Subcutaneous adipose tissue (tissue), 4 donors: ENCODE measurements around the gene RPUSD1. TPM values are rescaled to one million over a fixed set of nuclear protein-coding genes. Genes with fewer than 3 reads are reported as not detected.

Source experiments
- total RNA-seq, 4 donors: library from RNA; depleted of rRNA; stranded (reverse); fragments of >200 nt; gene quantifications; one replicate each; pipeline ENCODE4 v1.1.0, GENCODE V29; 2016
- TF ChIP-seq, protein P1 (sequence below): fragments of 450-650 bp; IDR thresholded peaks from one replicate; pipeline ENCODE4 v1.5.1; 2016; ENCODE audit warnings: low read depth, mild to moderate bottlenecking, control low read depth, antibody characterized with exemption, moderate library complexity

Gene RPUSD1
- total RNA-seq, 4 donors from 2014 or later = 9.9 to 13.0 (median 11.7) TPM

DNA sequence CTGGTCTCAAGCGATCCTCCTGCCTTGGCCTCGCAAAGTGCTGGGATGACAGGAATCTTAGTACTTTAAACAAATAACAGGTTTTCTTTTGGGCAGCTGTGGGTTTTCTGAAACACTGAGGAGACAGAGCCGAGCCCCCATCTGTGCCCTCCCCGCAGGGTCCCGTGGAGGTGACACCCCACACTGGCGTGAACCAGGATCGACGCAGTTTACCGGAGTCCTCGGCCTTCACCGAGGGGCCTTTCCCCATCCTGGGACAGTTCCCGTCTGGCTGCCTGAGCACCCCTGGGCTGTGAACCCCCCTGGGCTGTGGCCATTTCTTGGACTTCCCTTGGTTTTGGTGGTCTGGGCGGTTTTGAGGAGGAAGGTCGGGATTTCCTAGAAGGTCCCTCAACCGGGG is 27.7 kb upstream of the RPUSD1 start:
- TF ChIP-seq, protein P1, sequence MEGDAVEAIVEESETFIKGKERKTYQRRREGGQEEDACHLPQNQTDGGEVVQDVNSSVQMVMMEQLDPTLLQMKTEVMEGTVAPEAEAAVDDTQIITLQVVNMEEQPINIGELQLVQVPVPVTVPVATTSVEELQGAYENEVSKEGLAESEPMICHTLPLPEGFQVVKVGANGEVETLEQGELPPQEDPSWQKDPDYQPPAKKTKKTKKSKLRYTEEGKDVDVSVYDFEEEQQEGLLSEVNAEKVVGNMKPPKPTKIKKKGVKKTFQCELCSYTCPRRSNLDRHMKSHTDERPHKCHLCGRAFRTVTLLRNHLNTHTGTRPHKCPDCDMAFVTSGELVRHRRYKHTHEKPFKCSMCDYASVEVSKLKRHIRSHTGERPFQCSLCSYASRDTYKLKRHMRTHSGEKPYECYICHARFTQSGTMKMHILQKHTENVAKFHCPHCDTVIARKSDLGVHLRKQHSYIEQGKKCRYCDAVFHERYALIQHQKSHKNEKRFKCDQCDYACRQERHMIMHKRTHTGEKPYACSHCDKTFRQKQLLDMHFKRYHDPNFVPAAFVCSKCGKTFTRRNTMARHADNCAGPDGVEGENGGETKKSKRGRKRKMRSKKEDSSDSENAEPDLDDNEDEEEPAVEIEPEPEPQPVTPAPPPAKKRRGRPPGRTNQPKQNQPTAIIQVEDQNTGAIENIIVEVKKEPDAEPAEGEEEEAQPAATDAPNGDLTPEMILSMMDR = no peak

DNA sequence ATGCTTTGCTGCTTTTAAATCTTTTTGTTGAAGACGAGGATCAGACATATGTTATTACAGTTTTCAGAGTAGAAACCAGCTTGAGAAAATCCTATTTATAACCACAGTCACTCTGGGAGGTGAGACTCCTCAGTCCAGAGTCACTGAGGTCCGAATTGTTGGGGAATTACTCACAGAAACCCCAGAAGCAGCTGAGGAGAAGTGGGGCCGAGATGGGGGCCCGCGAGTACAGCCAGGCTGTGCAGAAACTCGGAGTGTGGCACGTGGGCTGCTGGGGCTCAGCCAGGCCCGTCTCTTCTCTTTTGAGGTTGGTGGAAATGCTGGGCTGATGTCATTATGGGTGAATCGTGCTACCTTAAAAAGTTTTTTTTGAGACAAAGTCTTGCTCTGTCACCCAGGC is 26.8 kb upstream of the RPUSD1 start:
- TF ChIP-seq, protein P1 = no peak

DNA sequence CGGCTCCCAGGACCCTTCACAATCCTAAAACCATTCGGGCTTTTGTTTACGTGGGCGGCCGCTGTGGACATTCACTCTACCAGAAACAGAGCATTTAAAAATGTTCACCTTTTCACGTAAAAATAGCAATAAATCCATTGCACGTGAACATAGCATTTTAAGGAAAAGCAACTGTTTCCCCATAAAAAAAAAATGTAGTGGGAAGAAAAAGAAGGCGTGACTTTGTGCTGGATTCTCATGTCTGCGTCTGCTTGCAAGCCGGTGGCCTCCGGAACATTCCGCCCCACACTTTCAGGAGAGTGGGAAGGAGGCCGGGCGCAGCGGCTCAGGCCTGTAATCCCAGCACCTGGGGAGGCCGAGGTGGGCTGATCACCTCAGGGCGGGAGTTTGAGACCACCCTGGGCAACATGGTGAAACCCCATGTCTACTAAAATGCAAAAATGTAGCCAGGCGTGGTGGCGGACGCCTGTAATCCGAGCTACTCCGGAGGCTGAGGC is 25.8 kb upstream of the RPUSD1 start:
- TF ChIP-seq, protein P1 = no peak

DNA sequence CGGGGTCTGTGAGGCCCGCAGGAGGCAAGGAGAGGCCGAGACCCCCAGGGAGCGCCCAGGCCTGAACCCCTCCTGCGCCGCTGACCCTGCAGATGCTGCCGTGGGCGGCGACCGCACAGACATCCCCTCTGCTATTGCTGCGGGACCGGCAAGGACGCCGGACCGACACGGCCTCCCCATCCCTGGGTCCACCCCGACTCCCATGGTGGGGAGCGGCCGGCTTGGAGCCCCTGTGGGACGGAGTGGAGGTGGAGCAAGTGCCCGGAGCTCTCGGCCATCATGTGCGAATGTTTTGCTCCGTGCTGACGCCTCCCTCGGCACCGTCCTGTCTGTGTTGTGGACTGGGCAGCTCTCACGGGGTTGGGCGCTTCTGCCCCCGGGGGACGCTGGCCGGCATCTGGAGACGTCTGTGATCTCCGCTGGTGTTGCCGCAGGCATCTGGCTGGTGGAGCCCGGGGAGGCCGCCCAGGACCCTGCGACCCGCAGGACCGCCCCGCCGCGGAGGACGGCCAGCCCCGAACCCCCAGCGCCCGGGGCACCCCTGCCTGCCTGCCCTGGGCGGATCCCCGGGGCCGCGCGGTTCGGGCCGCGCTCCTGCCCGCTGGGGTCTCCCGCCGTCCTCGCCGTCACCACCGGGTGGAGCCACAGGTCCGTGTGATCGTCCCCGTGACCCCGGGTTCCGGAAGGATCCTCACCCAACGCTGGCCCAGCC is 25.2 kb upstream of the RPUSD1 start:
- TF ChIP-seq, protein P1 = no peak

DNA sequence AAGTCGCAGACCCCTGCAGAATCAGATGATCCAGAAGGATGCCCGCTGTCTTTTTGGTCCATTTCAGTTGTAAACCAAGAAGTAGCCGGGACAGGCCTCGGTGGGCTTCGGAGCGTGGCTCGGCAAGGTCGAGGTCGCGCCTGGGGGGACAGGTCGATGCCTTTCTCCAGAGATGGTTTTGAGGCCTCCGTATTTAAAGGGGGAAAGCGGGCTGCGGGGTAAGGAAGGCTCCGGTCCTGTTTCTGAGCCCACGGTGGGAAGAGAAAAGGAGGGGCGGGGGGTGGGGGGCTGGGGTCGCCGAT is 19.9 kb upstream of the RPUSD1 start:
- TF ChIP-seq, protein P1 = no peak

DNA sequence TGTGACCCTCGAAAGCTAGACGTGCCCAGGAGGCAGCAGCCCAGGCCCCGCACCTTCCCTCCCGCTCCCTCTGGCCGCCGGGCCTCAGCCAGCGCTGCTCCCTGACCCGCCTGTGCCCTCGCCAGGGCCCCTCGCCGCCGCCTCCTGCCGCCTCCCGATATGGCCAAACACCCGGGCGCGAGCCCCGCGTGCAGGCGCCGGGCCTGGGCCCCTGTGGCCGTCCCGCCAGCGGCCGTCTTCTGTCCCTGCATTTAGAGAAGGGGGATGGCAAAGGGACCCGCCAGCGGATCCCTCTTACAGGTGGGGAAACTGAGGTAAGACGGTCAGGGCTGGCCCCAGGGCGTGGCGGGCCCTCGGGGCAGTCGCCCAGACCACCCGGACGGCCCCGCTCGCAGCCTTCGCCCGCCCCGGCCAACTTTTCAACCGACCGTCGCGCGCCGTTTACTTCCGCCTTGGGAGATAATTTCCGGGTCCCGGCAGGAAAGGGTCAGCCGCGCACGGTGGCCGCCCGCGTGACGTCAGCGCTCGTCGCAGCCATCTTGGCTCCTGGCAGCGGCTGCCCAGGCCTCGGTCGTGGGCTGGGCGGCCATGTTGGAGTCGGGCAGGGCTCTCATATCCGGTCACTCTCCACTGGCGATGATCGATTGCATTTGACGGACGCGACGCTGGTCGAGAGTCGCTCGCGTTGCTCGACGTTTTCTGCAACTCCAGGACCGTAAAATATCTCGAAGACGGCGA is 19.3 kb upstream of the RPUSD1 start:
- TF ChIP-seq, protein P1 = no peak

DNA sequence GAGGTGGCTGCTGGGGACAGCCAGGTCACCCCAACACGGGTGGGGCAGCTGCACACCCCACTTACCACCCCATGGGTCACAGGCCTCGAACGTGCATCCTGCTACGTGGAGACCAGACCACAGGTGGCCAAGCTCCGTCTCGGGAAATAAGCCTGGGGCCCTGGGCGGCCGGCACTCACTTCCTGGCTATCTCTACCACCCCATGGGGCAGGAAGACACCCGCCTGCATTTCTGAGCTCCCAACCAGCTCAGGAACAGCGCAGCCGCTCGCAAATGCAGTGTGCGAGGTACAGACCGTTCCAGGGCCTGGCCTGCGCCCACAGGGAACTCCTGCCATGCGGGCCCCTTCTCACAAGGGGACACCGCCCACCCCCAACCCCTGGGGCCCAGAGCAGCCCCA is 17.3 kb upstream of the RPUSD1 start:
- TF ChIP-seq, protein P1 = no peak
